Natural killer cell (primary cell): Measurements from ENCODE around the gene SNX20. TPM values are rescaled to one million over a fixed set of nuclear protein-coding genes. Genes with fewer than 3 reads are reported as not detected.

Source experiments
- ATAC-seq, 3 donors: fragments of 150-1000 bp in 2 of 3; fragments of 200-7000 bp in 1 of 3; cut with Tn5 transposase; 1 replicate in 1 of 3; 2 replicates in 2 of 3; pipeline ENCODE4 v1.10.0; 2021; ENCODE audit warnings: mild to moderate bottlenecking in 2 of 3, moderate library complexity in 2 of 3
- DNase-seq, 2 donors: peaks; one replicate each; pipeline versions ENCODE4 v3.0.0 to v3.0.0-alpha.2; 2013 to 2021; ENCODE audit warnings: mixed read lengths in 1 of 2
- H3K27ac ChIP-seq: one replicate; pipeline ENCODE4 v1.5.1; 2013; ENCODE audit warnings: mild to moderate bottlenecking, low read length
- H3K27me3 ChIP-seq: one replicate; pipeline ENCODE4 v1.6.1; 2013; ENCODE audit warnings: low read length; ENCODE audit not compliant: control insufficient read depth, insufficient read depth
- H3K36me3 ChIP-seq: one replicate; pipeline ENCODE4 v1.6.1; 2013; ENCODE audit warnings: low read length; ENCODE audit not compliant: control insufficient read depth, insufficient read depth
- H3K4me1 ChIP-seq: one replicate; pipeline ENCODE4 v1.6.1; 2013; ENCODE audit warnings: low read length; ENCODE audit not compliant: control insufficient read depth, insufficient read depth
- H3K4me3 ChIP-seq: one replicate; pipeline ENCODE4 v1.5.1; 2013; ENCODE audit warnings: low read length
- H3K9me3 ChIP-seq: one replicate; pipeline ENCODE4 v1.6.1; 2013; ENCODE audit warnings: low read length; ENCODE audit not compliant: control insufficient read depth, insufficient read depth
- H3K27ac Mint-ChIP-seq, 2 donors: one replicate each; pipeline ENCODE4 v1.8.0; 2022; ENCODE audit warnings: mild to moderate bottlenecking in 2 of 2, mixed read lengths in 2 of 2, moderate library complexity in 1 of 2
- H3K27me3 Mint-ChIP-seq, 2 donors: one replicate each; pipeline ENCODE4 v1.8.0; 2022; ENCODE audit warnings: low read depth in 2 of 2, mixed read lengths in 2 of 2
- H3K36me3 Mint-ChIP-seq: one replicate; pipeline ENCODE4 v1.8.0; 2022; ENCODE audit warnings: mixed read lengths
- H3K4me1 Mint-ChIP-seq, 2 donors: one replicate each; pipeline ENCODE4 v1.8.0; 2022; ENCODE audit warnings: mixed read lengths in 2 of 2
- H3K4me3 Mint-ChIP-seq: one replicate; pipeline ENCODE4 v1.8.0; 2022; ENCODE audit warnings: mild to moderate bottlenecking, moderate library complexity, mixed read lengths
- H3K9me3 Mint-ChIP-seq, 2 donors: one replicate each; pipeline ENCODE4 v1.8.0; 2022; ENCODE audit warnings: mixed read lengths in 2 of 2
- WGBS: methylation state at CpG from one replicate; pipeline ENCODE4 v1.1.7; 2013; ENCODE audit warnings: missing lambda C conversion rate; ENCODE audit not compliant: insufficient coverage; 5-methylcytosine and 5-hydroxymethylcytosine counted together
- intact Hi-C: fragments of 100-400 bp; cut with micrococcal nuclease; formaldehyde crosslinking; loops from one replicate; pipeline ENCODE4 v1.14.2; 2022
- total RNA-seq, 4 donors: library from RNA; stranded (reverse); fragments of 120-200 nt in 1 of 4; gene quantifications; one replicate each; pipeline versions ENCODE4 v1.2.3 to v1.2.4, GENCODE V29; 2013 to 2022
- TF ChIP-seq, protein P1 (sequence below): fragments of 200-600 bp; IDR thresholded peaks from one replicate; pipeline ENCODE4 v1.8.0; 2022; ENCODE audit warnings: antibody characterized with exemption

Gene SNX20
- total RNA-seq, 3 donors from 2014 or later (not counting 1 experiment from before 2014, with no cell fraction given) = 33.0 to 53.9 (median 51.7) TPM

DNA sequence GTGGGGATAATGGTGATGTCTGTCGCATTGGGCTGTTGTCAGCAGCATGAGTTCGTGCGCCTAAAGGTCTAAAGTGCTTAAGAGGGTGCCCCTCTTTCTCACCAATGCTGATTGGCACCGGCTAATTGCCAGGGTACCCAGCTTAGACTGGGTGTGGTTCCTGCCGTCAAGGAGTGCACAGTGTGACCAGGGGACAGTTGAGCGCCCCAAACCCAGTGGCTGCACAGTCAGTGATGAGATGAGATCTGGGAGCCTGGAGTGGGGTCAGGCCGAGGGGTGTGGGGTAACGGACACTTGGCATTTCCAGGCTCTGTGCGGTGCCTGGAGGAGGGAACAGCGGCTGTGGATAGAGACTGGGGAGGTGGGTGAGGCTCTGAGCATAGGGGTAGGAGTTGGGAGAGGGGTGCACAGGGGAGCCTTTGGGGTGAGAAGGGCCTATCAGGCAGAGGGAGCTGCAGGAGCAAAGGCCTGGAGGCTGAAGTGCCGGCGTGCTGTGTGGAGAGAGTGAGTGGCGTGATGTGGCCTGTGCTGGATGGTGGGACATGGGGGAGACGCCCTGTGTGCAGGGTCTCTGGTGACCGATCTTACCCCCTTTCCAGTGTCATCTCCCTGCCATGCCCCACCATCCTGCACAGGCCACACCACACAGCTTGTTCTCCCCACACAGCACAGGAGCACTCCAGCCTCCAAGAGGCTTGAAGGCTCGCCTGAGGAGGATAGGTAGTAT lies 58.3 kb downstream of the SNX20 start:
- no peak overlapping the region for H3K27ac Mint-ChIP-seq
- H3K9me3 Mint-ChIP-seq = no peaks in the 10 kb centered on the region
- H3K36me3 ChIP-seq = no peaks in the 10 kb centered on the region
- peaks cover 17% of the 10 kb centered on the region for H3K4me1 ChIP-seq
- intact Hi-C loops = no loop called here
- H3K9me3 ChIP-seq = no peaks in the 10 kb centered on the region
- H3K4me3 ChIP-seq = no peak overlapping the region
- no peaks in the 10 kb centered on the region for H3K36me3 Mint-ChIP-seq
- H3K4me3 Mint-ChIP-seq = no peak overlapping the region
- DNase-seq (no peak), ATAC-seq (no peak)
- peaks cover 0 to 4% of the 10 kb centered on the region in 2 donors for H3K27me3 Mint-ChIP-seq
- no peak overlapping the region for H3K27ac ChIP-seq
- H3K27me3 ChIP-seq = no peaks in the 10 kb centered on the region
- 93% methylated on average over 16 of the region's 16 CpGs for WGBS
- TF ChIP-seq, protein P1, sequence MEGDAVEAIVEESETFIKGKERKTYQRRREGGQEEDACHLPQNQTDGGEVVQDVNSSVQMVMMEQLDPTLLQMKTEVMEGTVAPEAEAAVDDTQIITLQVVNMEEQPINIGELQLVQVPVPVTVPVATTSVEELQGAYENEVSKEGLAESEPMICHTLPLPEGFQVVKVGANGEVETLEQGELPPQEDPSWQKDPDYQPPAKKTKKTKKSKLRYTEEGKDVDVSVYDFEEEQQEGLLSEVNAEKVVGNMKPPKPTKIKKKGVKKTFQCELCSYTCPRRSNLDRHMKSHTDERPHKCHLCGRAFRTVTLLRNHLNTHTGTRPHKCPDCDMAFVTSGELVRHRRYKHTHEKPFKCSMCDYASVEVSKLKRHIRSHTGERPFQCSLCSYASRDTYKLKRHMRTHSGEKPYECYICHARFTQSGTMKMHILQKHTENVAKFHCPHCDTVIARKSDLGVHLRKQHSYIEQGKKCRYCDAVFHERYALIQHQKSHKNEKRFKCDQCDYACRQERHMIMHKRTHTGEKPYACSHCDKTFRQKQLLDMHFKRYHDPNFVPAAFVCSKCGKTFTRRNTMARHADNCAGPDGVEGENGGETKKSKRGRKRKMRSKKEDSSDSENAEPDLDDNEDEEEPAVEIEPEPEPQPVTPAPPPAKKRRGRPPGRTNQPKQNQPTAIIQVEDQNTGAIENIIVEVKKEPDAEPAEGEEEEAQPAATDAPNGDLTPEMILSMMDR = no peak
- peaks cover 13% of the 10 kb centered on the region in 2 donors for H3K4me1 Mint-ChIP-seq

DNA sequence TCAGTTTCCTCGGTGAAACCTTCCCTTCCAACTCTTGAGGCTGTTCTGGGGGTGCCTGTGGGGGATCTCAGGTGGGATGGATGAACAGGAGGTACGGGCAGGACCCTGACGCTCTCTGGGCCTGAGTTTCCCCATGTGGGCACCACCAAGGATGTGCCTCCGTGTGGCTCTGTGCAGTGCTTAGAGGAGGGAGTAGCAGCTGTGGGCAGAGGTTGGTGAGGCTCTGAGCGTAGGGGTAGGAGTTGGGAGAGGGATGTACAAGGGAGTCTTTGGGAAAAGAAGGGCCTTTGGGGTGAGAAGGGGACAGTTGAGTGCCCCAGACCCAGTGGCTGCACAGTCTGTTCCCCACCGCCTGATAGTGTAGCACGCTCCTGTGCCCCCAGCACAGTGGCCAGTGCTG lies 59.1 kb downstream of the SNX20 start:
- intact Hi-C loops = no loop called here
- Mint-ChIP-seq H3K4me3 (no peak overlapping the region), H3K9me3 (no peaks in the 10 kb centered on the region), H3K36me3 (no peaks in the 10 kb centered on the region), H3K27ac (no peak overlapping the region), H3K4me1 (peaks cover 5% of the 10 kb centered on the region in 2 donors), H3K27me3 (no peaks in the 10 kb centered on the region)
- TF ChIP-seq, protein P1 = no peak
- Histone ChIP-seq H3K27me3 (no peaks in the 10 kb centered on the region), H3K4me1 (peaks cover 9% of the 10 kb centered on the region), H3K36me3 (no peaks in the 10 kb centered on the region), H3K9me3 (no peaks in the 10 kb centered on the region), H3K27ac (no peak overlapping the region), H3K4me3 (no peak overlapping the region)
- no peak for ATAC-seq
- 87% methylated on average over 7 of the region's 7 CpGs for WGBS
- no peak for DNase-seq

Other genes with a start within 250 kb of the SNX20 start
- 1 to 10 TPM in 2 of 3 donors, under 1 TPM in 1; 0.75 to 1.5 (median 1.0) TPM for gene NKD1, start 132.9 kb downstream of the SNX20 start, total RNA-seq
- 1 to 10 TPM; 2.8 to 8.6 (median 2.9) TPM for gene NOD2, start 12.3 kb upstream of the SNX20 start, total RNA-seq
- gene CYLD, start 60.8 kb upstream of the SNX20 start, total RNA-seq = 100 to 1,000 TPM; 227 to 246 (median 236) TPM